Fibroblast of lung (primary cell): ENCODE data around the gene MPP7. TPM values are rescaled to one million over a fixed set of nuclear protein-coding genes. Genes with fewer than 3 reads are reported as not detected.
A peak's percentile ranks its signal among the peaks of the same experiment; 100 is the strongest.

Experiments
- DNase-seq, 2 donors: peaks; one replicate each; pipeline versions ENCODE4 v3.0.0 to v3.0.0-alpha.2; 2010; ENCODE audit warnings: low read depth in 2 of 2
- H2AFZ ChIP-seq: 2 replicates; pipeline ENCODE4 v1.5.1; 2012; ENCODE audit warnings: low read length, control low read depth, inconsistent platforms
- H3K27ac ChIP-seq: 2 replicates; pipeline ENCODE4 v1.5.1; 2011; ENCODE audit warnings: low read length, control low read depth; ENCODE audit not compliant: insufficient read depth
- H3K27me3 ChIP-seq: 2 replicates; pipeline ENCODE4 v1.5.1; 2011; ENCODE audit warnings: mild to moderate bottlenecking, low read length; ENCODE audit not compliant: control insufficient read depth, insufficient read depth
- H3K36me3 ChIP-seq: 2 replicates; pipeline ENCODE4 v1.5.1; 2011; ENCODE audit warnings: low read length; ENCODE audit not compliant: control insufficient read depth, insufficient read depth
- H3K4me1 ChIP-seq: 2 replicates; pipeline ENCODE4 v1.5.1; 2011; ENCODE audit warnings: low read length; ENCODE audit not compliant: control insufficient read depth, insufficient read depth; ENCODE audit errors: extremely low read depth
- H3K4me2 ChIP-seq: 2 replicates; pipeline ENCODE4 v1.5.1; 2011; ENCODE audit warnings: low read length, control low read depth; ENCODE audit not compliant: insufficient read depth; ENCODE audit errors: extremely low read depth
- H3K4me3 ChIP-seq, 4 experiments: fragments of 200-600 bp in 1 of 4; sonication (generic) in 1 of 4; replicated peaks in 1 of 4; 2 replicates each; pipeline ENCODE4 v1.5.1; 2011 to 2016; ENCODE audit warnings: low read length in 4 of 4, low read depth in 3 of 4, mild to moderate bottlenecking in 3 of 4, control low read depth in 2 of 4, inconsistent platforms in 1 of 4, mixed read lengths in 1 of 4; ENCODE audit not compliant: insufficient read depth in 1 of 4; ENCODE audit errors: control extremely low read depth in 1 of 4
- H3K79me2 ChIP-seq: 2 replicates; pipeline ENCODE4 v1.5.1; 2012; ENCODE audit warnings: mild to moderate bottlenecking, low read length, inconsistent platforms; ENCODE audit not compliant: control insufficient read depth, insufficient read depth
- H3K9ac ChIP-seq: 2 replicates; pipeline ENCODE4 v1.5.1; 2011; ENCODE audit warnings: mild to moderate bottlenecking, low read length, control low read depth; ENCODE audit not compliant: insufficient read depth
- H3K9me3 ChIP-seq: 2 replicates; pipeline ENCODE4 v1.5.1; 2012; ENCODE audit warnings: low read depth, low read length; ENCODE audit not compliant: control insufficient read depth, insufficient read depth
- H4K20me1 ChIP-seq: 2 replicates; pipeline ENCODE4 v1.5.1; 2011; ENCODE audit warnings: low read length; ENCODE audit not compliant: control insufficient read depth, insufficient read depth; ENCODE audit errors: extremely low read depth
- EZH2 ChIP-seq: IDR thresholded peaks from 2 replicates; pipeline ENCODE4 v1.5.1; 2012; ENCODE audit warnings: low read length, control low read depth, mild to moderate bottlenecking; ENCODE audit errors: missing control alignments
- polyA plus RNA-seq, 2 donors: library from polyadenylated mRNA; depleted of rRNA in 1 of 2; stranded (reverse) in 1 of 2; unstranded in 1 of 2; fragments of >200 nt; gene quantifications; 2 replicates each; pipeline ENCODE4 v1.2.1, GENCODE V29; 2011 to 2012; ENCODE audit warnings: missing spikeins in 1 of 2
- total RNA-seq: library from RNA; depleted of rRNA; stranded (reverse); fragments of >200 nt; gene quantifications from 2 replicates; pipeline ENCODE4 v1.2.1, GENCODE V29; 2014
- TF ChIP-seq, protein P1 (sequence below), 2 donors: IDR thresholded peaks in 1 of 2; conservative IDR thresholded peaks in 1 of 2; 1 replicate in 1 of 2; 2 replicates in 1 of 2; pipeline ENCODE4 v1.5.1; 2011 to 2012; ENCODE audit warnings: low read length in 2 of 2, control low read depth in 1 of 2, inconsistent platforms in 1 of 2, low read depth in 1 of 2, mild to moderate bottlenecking in 1 of 2

Gene MPP7
- total and polyA plus RNA-seq, 2 donors (not counting 1 experiment from before 2014, with no cell fraction given): 0.26 to 0.99 TPM

DNA sequence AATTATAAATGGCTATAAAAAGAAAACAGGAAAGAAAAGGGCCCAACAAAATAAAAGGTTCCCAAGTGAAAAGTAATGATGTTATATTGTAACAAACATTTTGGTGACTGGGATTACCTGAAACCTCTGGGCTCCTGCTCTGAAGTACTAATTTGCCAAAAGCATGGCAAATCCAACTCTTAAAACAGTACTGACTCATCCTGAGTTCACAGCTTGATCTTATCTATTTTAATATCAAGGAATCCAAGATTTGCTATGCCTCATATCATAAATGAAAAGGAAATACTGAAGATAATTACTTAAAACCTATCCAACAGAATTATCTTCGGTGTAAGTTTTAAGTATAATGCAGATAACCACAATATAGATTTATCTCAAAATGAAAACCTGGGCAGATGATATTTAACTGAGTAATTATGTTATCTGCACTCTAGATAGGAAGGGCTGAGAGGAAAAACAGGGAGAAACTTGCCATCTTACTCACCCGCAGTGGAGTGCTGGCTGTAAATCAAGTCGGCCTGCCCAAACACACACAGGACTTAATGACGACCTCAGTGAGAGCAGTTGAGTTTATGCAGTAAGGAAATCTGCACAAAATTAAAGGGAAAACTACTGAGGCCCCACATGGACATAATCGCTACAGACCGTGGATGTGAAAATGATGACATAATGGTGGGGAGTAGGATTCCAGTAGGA, 48.4 kb downstream of the MPP7 start:
- Histone ChIP-seq H3K27ac (no peak overlapping the region), H3K79me2 (no peaks in the 10 kb centered on the region), H3K36me3 (no peaks in the 10 kb centered on the region), H3K9me3 (no peaks in the 10 kb centered on the region), H3K9ac (no peak overlapping the region), H3K4me1 (no peaks in the 10 kb centered on the region), H2AFZ (no peak overlapping the region), H3K4me3 (no peak overlapping the region), H3K27me3 (no peaks in the 10 kb centered on the region), H4K20me1 (no peaks in the 10 kb centered on the region), H3K4me2 (no peak overlapping the region)
- peak; percentile 13 to 92 for DNase-seq
- TF ChIP-seq, protein P1, sequence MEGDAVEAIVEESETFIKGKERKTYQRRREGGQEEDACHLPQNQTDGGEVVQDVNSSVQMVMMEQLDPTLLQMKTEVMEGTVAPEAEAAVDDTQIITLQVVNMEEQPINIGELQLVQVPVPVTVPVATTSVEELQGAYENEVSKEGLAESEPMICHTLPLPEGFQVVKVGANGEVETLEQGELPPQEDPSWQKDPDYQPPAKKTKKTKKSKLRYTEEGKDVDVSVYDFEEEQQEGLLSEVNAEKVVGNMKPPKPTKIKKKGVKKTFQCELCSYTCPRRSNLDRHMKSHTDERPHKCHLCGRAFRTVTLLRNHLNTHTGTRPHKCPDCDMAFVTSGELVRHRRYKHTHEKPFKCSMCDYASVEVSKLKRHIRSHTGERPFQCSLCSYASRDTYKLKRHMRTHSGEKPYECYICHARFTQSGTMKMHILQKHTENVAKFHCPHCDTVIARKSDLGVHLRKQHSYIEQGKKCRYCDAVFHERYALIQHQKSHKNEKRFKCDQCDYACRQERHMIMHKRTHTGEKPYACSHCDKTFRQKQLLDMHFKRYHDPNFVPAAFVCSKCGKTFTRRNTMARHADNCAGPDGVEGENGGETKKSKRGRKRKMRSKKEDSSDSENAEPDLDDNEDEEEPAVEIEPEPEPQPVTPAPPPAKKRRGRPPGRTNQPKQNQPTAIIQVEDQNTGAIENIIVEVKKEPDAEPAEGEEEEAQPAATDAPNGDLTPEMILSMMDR (conservative IDR thresholded peaks at IDR 0.05 in 1 of 2, IDR thresholded peaks at IDR 0.05 in 1 of 2; ENCODE audit: low read depth in 1 of 2, low read length in 2 of 2): no peak
- no peak for TF ChIP-seq EZH2

DNA sequence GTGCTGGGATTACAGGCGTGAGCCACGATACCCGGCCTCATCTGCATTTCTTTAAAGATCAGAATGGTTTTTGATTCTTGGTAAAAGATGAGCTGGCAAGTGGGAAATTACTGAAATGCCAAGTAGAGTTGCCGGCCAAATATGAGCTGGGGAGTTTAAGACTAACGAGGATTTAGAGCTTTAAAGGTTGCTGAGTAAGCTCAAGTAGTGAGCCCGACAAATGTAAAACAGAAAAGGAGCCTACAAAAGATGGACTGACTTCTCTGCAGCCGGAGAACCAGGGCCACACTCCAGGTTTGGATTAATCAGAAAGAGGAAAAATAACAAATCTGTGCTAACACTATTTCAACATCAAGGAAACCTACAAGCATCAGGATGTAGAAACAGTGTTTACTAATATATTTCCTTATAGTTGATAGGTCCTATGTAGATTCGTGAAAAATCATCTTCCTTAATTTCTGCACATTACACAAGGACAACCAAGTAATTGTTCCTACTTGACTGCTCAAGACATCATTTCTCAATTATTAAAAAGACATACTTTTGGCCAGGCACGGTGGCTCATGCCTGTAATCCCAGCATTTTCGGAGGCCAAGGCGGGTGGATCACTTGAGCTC, 49.6 kb downstream of the MPP7 start:
- H4K20me1 ChIP-seq: no peaks in the 10 kb centered on the region
- DNase-seq: peak in 1 of 2 donors; percentile 19

More for the DNA sequence above, 49.6 kb downstream of the MPP7 start:
- Histone ChIP-seq H3K27ac (no peak overlapping the region), H3K4me2 (no peak overlapping the region), H3K4me3 (no peak overlapping the region), H3K27me3 (peaks cover 5% of the 10 kb centered on the region), H3K4me1 (no peaks in the 10 kb centered on the region), H3K9ac (no peak overlapping the region), H3K36me3 (no peaks in the 10 kb centered on the region), H3K79me2 (no peaks in the 10 kb centered on the region), H3K9me3 (no peaks in the 10 kb centered on the region), H2AFZ (no peak overlapping the region)
- TF ChIP-seq EZH2: no peak
- TF ChIP-seq, protein P1 (conservative IDR thresholded peaks at IDR 0.05 in 1 of 2, IDR thresholded peaks at IDR 0.05 in 1 of 2; ENCODE audit: low read depth in 1 of 2, low read length in 2 of 2): no peak

Other genes starting within 250 kb of the MPP7 start
- 52.4 and 65.7 TPM in 2 replicates for gene WAC, start 230.1 kb upstream of the MPP7 start, total RNA-seq
- gene WAC, start 230.1 kb upstream of the MPP7 start, polyA plus RNA-seq: 76.1 and 94.2 TPM in 2 replicates